Ascending aorta (tissue), 2 donors: ENCODE measurements around the gene DGKG. TPM values are rescaled to one million over a fixed set of nuclear protein-coding genes. Genes with fewer than 3 reads are reported as not detected.

Source experiments
- DNase-seq, 2 donors: peaks; one replicate each; pipeline ENCODE4 v3.0.0-alpha.2; 2019; ENCODE audit warnings: low spot score in 2 of 2
- H3K27ac ChIP-seq, 2 donors: fragments of 200-600 bp; sonication (generic); one replicate each; pipeline ENCODE4 v1.5.1; 2016 to 2017; ENCODE audit warnings: mild to moderate bottlenecking in 1 of 2
- H3K27me3 ChIP-seq: fragments of 200-600 bp; sonication (generic); one replicate; pipeline ENCODE4 v1.5.1; 2017
- H3K36me3 ChIP-seq, 2 donors: fragments of 200-600 bp; sonication (generic); one replicate each; pipeline ENCODE4 v1.5.1; 2016
- H3K4me1 ChIP-seq, 2 donors: fragments of 200-600 bp; sonication (generic); one replicate each; pipeline ENCODE4 v1.5.1; 2016 to 2017; ENCODE audit warnings: mild to moderate bottlenecking in 1 of 2
- H3K4me3 ChIP-seq, 2 donors: fragments of 200-600 bp; sonication (generic); one replicate each; pipeline ENCODE4 v1.5.1; 2016 to 2017; ENCODE audit warnings: mild to moderate bottlenecking in 1 of 2
- H3K9me3 ChIP-seq, 2 donors: fragments of 200-600 bp; sonication (generic); one replicate each; pipeline ENCODE4 v1.5.1; 2016
- intact Hi-C: fragments of 100-400 bp; cut with DNase I; formaldehyde crosslinking; loops from one replicate; pipeline ENCODE4 v1.15.1; 2023
- total RNA-seq: library from RNA; depleted of rRNA; stranded (reverse); fragments of >200 nt; gene quantifications from one replicate; pipeline ENCODE4 v1.1.0, GENCODE V29; 2016
- TF ChIP-seq, protein P1 (sequence below), 3 experiments: fragments of 200-600 bp in 2 of 3; fragments of 450-650 bp in 1 of 3; sonication (generic) in 2 of 3; IDR thresholded peaks; one replicate each; pipeline ENCODE4 v1.5.1; 2016 to 2019; ENCODE audit warnings: antibody characterized with exemption in 3 of 3, mild to moderate bottlenecking in 1 of 3, moderate library complexity in 1 of 3

DGKG gene
- total RNA-seq, 1 donor from 2014 or later, result 11.1 TPM

DNA sequence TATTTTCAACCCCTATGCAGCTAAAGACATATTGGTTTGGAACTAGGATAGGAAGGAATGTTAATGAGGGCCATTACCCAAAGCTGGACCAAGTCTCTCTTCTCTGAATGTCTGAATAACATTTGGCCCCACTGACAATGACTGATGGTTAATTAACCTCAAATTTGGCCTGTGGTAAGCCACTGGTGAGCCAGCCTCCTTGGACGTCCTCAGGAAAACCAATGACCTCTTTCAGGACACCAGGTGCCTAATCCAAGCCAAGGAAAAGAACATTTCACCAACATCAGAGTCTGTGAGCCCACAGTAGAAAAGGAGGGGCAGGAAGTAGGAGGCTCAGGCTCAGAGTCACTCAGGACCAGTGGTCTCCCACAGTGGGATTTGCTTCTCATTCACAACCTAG is 196.7 kb downstream of the DGKG start:
- intact Hi-C loops, result no loop called here
- no peak overlapping the region for H3K27ac ChIP-seq
- no peaks in the 10 kb centered on the region for H3K4me1 ChIP-seq
- TF ChIP-seq, protein P1, sequence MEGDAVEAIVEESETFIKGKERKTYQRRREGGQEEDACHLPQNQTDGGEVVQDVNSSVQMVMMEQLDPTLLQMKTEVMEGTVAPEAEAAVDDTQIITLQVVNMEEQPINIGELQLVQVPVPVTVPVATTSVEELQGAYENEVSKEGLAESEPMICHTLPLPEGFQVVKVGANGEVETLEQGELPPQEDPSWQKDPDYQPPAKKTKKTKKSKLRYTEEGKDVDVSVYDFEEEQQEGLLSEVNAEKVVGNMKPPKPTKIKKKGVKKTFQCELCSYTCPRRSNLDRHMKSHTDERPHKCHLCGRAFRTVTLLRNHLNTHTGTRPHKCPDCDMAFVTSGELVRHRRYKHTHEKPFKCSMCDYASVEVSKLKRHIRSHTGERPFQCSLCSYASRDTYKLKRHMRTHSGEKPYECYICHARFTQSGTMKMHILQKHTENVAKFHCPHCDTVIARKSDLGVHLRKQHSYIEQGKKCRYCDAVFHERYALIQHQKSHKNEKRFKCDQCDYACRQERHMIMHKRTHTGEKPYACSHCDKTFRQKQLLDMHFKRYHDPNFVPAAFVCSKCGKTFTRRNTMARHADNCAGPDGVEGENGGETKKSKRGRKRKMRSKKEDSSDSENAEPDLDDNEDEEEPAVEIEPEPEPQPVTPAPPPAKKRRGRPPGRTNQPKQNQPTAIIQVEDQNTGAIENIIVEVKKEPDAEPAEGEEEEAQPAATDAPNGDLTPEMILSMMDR (IDR thresholded peaks at IDR 0.05), result no peak
- no peak for DNase-seq
- H3K9me3 ChIP-seq, result no peaks in the 10 kb centered on the region
- H3K4me3 ChIP-seq, result no peak overlapping the region
- H3K36me3 ChIP-seq, result peaks cover 0 to 6% of the 10 kb centered on the region in 2 donors
- H3K27me3 ChIP-seq, result no peaks in the 10 kb centered on the region

DNA sequence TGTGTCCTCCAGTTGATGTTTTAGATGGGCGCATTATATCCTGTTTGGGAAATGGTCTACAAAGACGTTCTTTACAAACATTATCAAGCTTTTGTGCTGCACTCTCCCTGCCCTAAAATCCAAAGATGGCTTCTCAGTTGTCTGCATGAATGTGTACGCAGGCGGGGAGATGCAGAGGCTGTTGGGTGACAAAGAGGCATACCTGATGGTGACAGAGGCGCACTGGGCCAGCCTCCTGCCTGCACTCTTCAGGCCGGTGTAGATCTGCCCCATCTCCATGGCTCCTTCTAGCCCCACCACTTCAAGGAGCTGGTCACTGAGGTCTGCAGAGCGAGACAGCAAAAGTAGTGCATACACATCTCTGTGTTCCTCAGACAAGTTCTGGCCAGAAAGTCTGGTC is 197.3 kb downstream of the DGKG start:
- Histone ChIP-seq H3K27ac (no peak overlapping the region), H3K4me1 (no peaks in the 10 kb centered on the region), H3K4me3 (no peak overlapping the region), H3K27me3 (no peaks in the 10 kb centered on the region), H3K36me3 (peaks cover 0 to 6% of the 10 kb centered on the region in 2 donors), H3K9me3 (no peaks in the 10 kb centered on the region)
- TF ChIP-seq, protein P1 (IDR thresholded peaks at IDR 0.05), result no peak
- intact Hi-C loops, result no loop called here
- no peak for DNase-seq

DNA sequence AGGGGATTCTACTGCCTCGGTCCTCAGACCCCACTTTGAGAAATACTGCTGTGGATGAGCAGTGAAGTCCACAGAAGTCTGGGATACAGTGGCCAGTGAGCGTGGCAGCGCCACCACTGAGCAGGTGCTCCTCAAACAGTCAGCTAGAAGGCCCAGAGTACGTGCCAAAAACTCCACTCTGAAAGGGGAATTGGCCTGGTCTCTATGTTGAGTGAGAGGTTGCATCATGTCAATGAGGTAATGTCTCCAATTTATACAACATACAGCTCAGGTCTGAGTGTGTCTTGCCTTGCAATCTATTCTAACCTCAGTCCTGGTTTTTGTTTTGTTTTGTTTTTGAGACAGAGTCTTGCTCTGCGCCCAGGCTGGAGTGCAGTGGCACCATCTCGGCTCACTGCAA is 199.8 kb downstream of the DGKG start:
- intact Hi-C loops, result no loop called here
- Histone ChIP-seq H3K9me3 (no peaks in the 10 kb centered on the region), H3K36me3 (peaks cover 0 to 6% of the 10 kb centered on the region in 2 donors), H3K4me3 (no peak overlapping the region), H3K27ac (no peak overlapping the region), H3K27me3 (no peaks in the 10 kb centered on the region), H3K4me1 (no peaks in the 10 kb centered on the region)
- TF ChIP-seq, protein P1 (IDR thresholded peaks at IDR 0.05), result no peak
- DNase-seq, result no peak

DNA sequence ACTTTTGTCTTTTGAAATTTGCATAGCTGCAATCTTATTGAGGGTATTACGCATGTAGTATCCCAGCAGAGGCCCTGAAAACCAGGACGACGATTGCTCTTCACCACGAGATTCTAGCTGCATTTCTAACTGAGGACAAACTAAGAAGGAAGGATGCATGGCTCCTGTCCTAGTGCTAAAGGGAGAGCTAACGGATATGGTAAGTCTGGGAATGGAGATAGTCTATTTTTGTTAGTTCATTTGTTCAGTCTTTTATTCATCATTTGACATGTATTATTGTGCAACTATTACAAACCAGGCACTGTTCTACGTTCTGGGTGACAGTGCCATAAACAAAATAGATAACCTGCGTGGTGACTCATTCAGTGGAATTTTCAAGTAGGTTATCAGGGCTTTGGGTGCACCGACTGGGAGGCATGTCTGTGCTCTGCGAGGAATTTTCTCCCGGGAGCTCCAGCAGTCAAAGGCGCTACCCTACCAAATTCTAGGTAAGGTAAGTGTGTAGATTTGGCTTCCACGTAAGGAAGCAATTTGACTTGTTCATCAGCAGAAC is 201.3 kb downstream of the DGKG start:
- no peak overlapping the region for H3K4me3 ChIP-seq
- H3K27ac ChIP-seq, result no peak overlapping the region
- DNase-seq, result no peak
- H3K36me3 ChIP-seq, result peaks cover 0 to 6% of the 10 kb centered on the region in 2 donors
- no peaks in the 10 kb centered on the region for H3K4me1 ChIP-seq
- intact Hi-C loops, result no loop called here
- no peaks in the 10 kb centered on the region for H3K27me3 ChIP-seq
- H3K9me3 ChIP-seq, result no peaks in the 10 kb centered on the region
- TF ChIP-seq, protein P1 (IDR thresholded peaks at IDR 0.05), result no peak

DNA sequence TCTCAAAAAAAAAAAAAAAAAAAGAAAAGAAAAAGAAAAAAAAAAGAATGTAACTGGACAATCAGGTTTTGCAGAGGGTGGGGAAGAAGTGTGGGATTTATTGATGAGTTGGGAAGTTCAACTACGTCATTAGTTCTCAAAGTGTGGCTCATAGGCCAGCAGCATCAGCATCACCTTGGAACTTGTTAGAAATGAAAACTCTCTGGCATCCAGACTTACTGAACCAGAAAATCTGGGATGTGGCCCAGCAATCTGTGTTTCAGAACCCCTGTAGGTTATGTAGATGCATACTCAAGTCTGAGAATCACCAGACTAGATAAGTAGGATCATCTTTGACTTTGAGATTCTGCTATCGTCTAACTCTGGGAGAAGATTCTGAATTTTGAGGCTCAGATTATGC is 207.4 kb downstream of the DGKG start:
- H3K4me1 ChIP-seq, result no peaks in the 10 kb centered on the region
- intact Hi-C loops, result no loop called here
- no peak overlapping the region for H3K4me3 ChIP-seq
- H3K27ac ChIP-seq, result no peak overlapping the region
- H3K27me3 ChIP-seq, result no peaks in the 10 kb centered on the region
- peak in 1 of 2 donors; percentile 4 for DNase-seq
- peaks cover 0 to 6% of the 10 kb centered on the region in 2 donors for H3K36me3 ChIP-seq
- TF ChIP-seq, protein P1 (IDR thresholded peaks at IDR 0.05), result no peak
- no peaks in the 10 kb centered on the region for H3K9me3 ChIP-seq

DNA sequence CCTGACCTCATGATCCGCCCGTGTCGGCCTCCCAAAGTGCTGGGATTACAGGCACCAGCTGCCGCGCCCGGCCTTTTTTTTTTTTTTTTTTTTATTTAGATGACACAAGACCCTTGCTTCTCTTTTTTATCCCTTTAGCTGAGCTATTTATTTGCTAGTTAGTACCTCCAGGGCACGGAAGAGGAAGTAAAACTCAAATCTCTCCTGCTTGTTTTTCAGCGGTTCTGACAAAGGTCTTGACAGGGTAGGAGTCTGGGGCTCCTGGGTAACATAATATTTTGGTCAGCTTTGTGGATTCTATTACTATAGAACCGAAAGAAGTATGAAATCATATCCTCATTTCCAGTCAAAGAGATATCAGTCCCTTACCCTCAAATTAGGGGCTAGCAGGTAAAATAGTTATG is 209.1 kb downstream of the DGKG start:
- no peaks in the 10 kb centered on the region for H3K27me3 ChIP-seq
- intact Hi-C loops, result no loop called here
- H3K36me3 ChIP-seq, result peaks cover 0 to 7% of the 10 kb centered on the region in 2 donors
- peak in 1 of 2 donors; percentile 25 for DNase-seq
- no peak overlapping the region for H3K4me3 ChIP-seq
- no peak overlapping the region for H3K27ac ChIP-seq
- no peaks in the 10 kb centered on the region for H3K4me1 ChIP-seq
- no peaks in the 10 kb centered on the region for H3K9me3 ChIP-seq
- TF ChIP-seq, protein P1 (IDR thresholded peaks at IDR 0.05), result no peak
